H1 (cell line): ENCODE data around the gene MFNG. TPM values are rescaled to one million over a fixed set of nuclear protein-coding genes. Genes with fewer than 3 reads are reported as not detected.

Experiments
- CTCF ChIA-PET: fragments of 300-600 bp; sonication (Branson Sonifier 250); formaldehyde crosslinking; loops from one replicate; lab custom pipeline; 2021; ENCODE audit not compliant: partially characterized antibody; lab: Charles Lee
- POLR2A ChIA-PET: fragments of 300-600 bp; sonication (Branson Sonifier 250); formaldehyde crosslinking; loops from one replicate; lab custom pipeline; 2021; ENCODE audit warnings: inconsistent platforms; ENCODE audit not compliant: partially characterized antibody; lab: Charles Lee
- DNase-seq, 2 experiments: peaks; one replicate each; pipeline versions ENCODE4 v3.0.0 to v3.0.0-alpha.2; 2010 to 2022; ENCODE audit warnings: low spot score in 2 of 2, low read depth in 1 of 2, mixed read lengths in 1 of 2
- FAIRE-seq: peaks from 2 replicates; lab custom pipeline; 2011; peaks lifted over from hg19 to GRCh38; lab: Jason Lieb, UNC
- H2AFZ ChIP-seq: 2 replicates; pipeline ENCODE4 v1.8.1; 2012; ENCODE audit warnings: low read length, inconsistent platforms
- H2AK5ac ChIP-seq: 2 replicates; pipeline ENCODE4 v1.6.1; 2013; ENCODE audit warnings: low read depth, low read length
- H2BK120ac ChIP-seq: replicated peaks from 2 replicates; pipeline ENCODE3; 2013; ENCODE audit warnings: low read depth, low read length, inconsistent platforms
- H2BK12ac ChIP-seq: 2 replicates; pipeline ENCODE4 v1.6.1; 2013; ENCODE audit warnings: low read depth, low read length
- H2BK15ac ChIP-seq: 2 replicates; pipeline ENCODE4 v1.6.1; 2013; ENCODE audit warnings: low read length
- H2BK20ac ChIP-seq: 2 replicates; pipeline ENCODE4 v1.6.1; 2013; ENCODE audit warnings: low read length
- H2BK5ac ChIP-seq: 2 replicates; pipeline ENCODE4 v1.6.1; 2013; ENCODE audit warnings: low read depth, low read length
- H3K14ac ChIP-seq: 2 replicates; pipeline ENCODE4 v1.6.1; 2013; ENCODE audit warnings: inconsistent platforms; ENCODE audit not compliant: insufficient read length
- H3K18ac ChIP-seq: 2 replicates; pipeline ENCODE4 v1.6.1; 2013; ENCODE audit warnings: low read length; ENCODE audit errors: extremely low read depth
- H3K23ac ChIP-seq: 2 replicates; pipeline ENCODE4 v1.6.1; 2013; ENCODE audit warnings: inconsistent platforms; ENCODE audit not compliant: insufficient read length
- H3K23me2 ChIP-seq: 2 replicates; pipeline ENCODE4 v1.6.1; 2013; ENCODE audit warnings: low read depth, low read length
- H3K27ac ChIP-seq: 2 replicates; pipeline ENCODE4 v1.6.1; 2011; ENCODE audit warnings: low read depth, low read length, inconsistent platforms
- H3K27me3 ChIP-seq, 4 experiments: replicated peaks in 1 of 4; 1 replicate in 1 of 4; 2 replicates in 3 of 4; pipeline versions ENCODE4 v1.6.1 to v1.8.1; 2011 to 2013; ENCODE audit warnings: low read length in 3 of 4, mild to moderate bottlenecking in 3 of 4, inconsistent platforms in 2 of 4, mixed read lengths in 2 of 4, moderate library complexity in 1 of 4; ENCODE audit not compliant: control insufficient read depth in 3 of 4, insufficient read depth in 3 of 4; ENCODE audit errors: extremely low read depth in 1 of 4
- H3K36me3 ChIP-seq, 4 experiments: 2 replicates each; pipeline versions ENCODE4 v1.6.1 to v1.8.1; 2011 to 2013; ENCODE audit warnings: mild to moderate bottlenecking in 4 of 4, low read length in 3 of 4, moderate library complexity in 2 of 4, control low read depth in 1 of 4, inconsistent platforms in 1 of 4; ENCODE audit not compliant: insufficient read depth in 4 of 4, control insufficient read depth in 2 of 4
- H3K4ac ChIP-seq: replicated peaks from 2 replicates; pipeline ENCODE3; 2013; ENCODE audit warnings: low read length, low read depth, mixed read lengths, inconsistent platforms; ENCODE audit not compliant: insufficient read length
- H3K4me1 ChIP-seq, 4 experiments: replicated peaks in 1 of 4; 1 replicate in 1 of 4; 2 replicates in 3 of 4; pipeline versions ENCODE4 v1.6.1 to v1.8.1; 2011 to 2013; ENCODE audit warnings: low read length in 3 of 4, inconsistent platforms in 2 of 4, mixed read lengths in 1 of 4; ENCODE audit not compliant: insufficient read depth in 4 of 4, control insufficient read depth in 3 of 4
- H3K4me2 ChIP-seq, 2 experiments: 2 replicates each; pipeline versions ENCODE4 v1.6.1 to v1.8.1; 2011 to 2013; ENCODE audit warnings: low read depth in 2 of 2, low read length in 2 of 2, control low read depth in 1 of 2, inconsistent platforms in 1 of 2, mild to moderate bottlenecking in 1 of 2; ENCODE audit not compliant: insufficient read depth in 1 of 2
- H3K4me3 ChIP-seq, 4 experiments: fragments of 200-600, 300-600 bp in 1 of 4; sonication (generic), shearing (Covaris generic), sonication (Bioruptor Twin) in 1 of 4; 2 replicates each; pipeline versions ENCODE4 v1.5.1 to v1.8.1; 2011 to 2016; ENCODE audit warnings: low read length in 4 of 4, low read depth in 3 of 4, control low read depth in 2 of 4, inconsistent platforms in 2 of 4, mild to moderate bottlenecking in 2 of 4, mixed read lengths in 1 of 4, moderate library complexity in 1 of 4; ENCODE audit not compliant: insufficient read depth in 2 of 4; ENCODE audit errors: extremely low read depth in 1 of 4
- H3K56ac ChIP-seq: replicated peaks from 2 replicates; pipeline ENCODE3; 2013; ENCODE audit warnings: low read depth, mild to moderate bottlenecking, mixed read lengths, low read length, inconsistent platforms; ENCODE audit not compliant: insufficient read length
- H3K79me1 ChIP-seq: 2 replicates; pipeline ENCODE4 v1.6.1; 2013; ENCODE audit warnings: low read depth, low read length, control low read depth
- H3K79me2 ChIP-seq, 2 experiments: 2 replicates each; pipeline versions ENCODE4 v1.6.1 to v1.8.1; 2012 to 2013; ENCODE audit warnings: low read length in 2 of 2, mild to moderate bottlenecking in 2 of 2, inconsistent platforms in 1 of 2; ENCODE audit not compliant: insufficient read depth in 2 of 2, control insufficient read depth in 1 of 2
- H3K9ac ChIP-seq, 4 experiments: replicated peaks in 1 of 4; 1 replicate in 1 of 4; 2 replicates in 3 of 4; pipeline versions ENCODE4 v1.6.1 to v1.8.1; 2011 to 2013; ENCODE audit warnings: low read depth in 3 of 4, low read length in 3 of 4, control low read depth in 2 of 4, mild to moderate bottlenecking in 2 of 4, moderate library complexity in 2 of 4, inconsistent platforms in 1 of 4; ENCODE audit errors: extremely low read depth in 1 of 4
- H3K9me3 ChIP-seq, 2 experiments: 2 replicates each; pipeline versions ENCODE4 v1.6.1 to v1.8.1; 2012 to 2013; ENCODE audit warnings: mild to moderate bottlenecking in 2 of 2, moderate library complexity in 2 of 2, control low read depth in 1 of 2, inconsistent platforms in 1 of 2, low read depth in 1 of 2, low read length in 1 of 2, mixed read lengths in 1 of 2; ENCODE audit not compliant: insufficient read depth in 2 of 2
- H4K20me1 ChIP-seq, 2 experiments: replicated peaks in 1 of 2; 2 replicates each; pipeline versions ENCODE3 to v1.8.1; 2011 to 2013; ENCODE audit warnings: inconsistent platforms in 2 of 2, low read length in 2 of 2, mild to moderate bottlenecking in 1 of 2; ENCODE audit not compliant: insufficient read depth in 2 of 2, control insufficient read depth in 1 of 2
- H4K5ac ChIP-seq: 2 replicates; pipeline ENCODE4 v1.6.1; 2013; ENCODE audit warnings: low read length, low read depth, mixed read lengths, inconsistent platforms; ENCODE audit not compliant: insufficient read length
- H4K8ac ChIP-seq: 2 replicates; pipeline ENCODE4 v1.8.0; 2013; ENCODE audit warnings: mild to moderate bottlenecking, moderate library complexity, low read length, inconsistent platforms; ENCODE audit not compliant: insufficient read depth; ENCODE audit errors: extremely low read depth
- H4K91ac ChIP-seq: replicated peaks from 2 replicates; pipeline ENCODE3; 2013; ENCODE audit warnings: low read length, mixed read lengths, inconsistent platforms; ENCODE audit not compliant: insufficient read length
- FOSL1 ChIP-seq: IDR thresholded peaks from 2 replicates; pipeline ENCODE4 v1.6.1; 2011; ENCODE audit warnings: mild to moderate bottlenecking, low read depth, low read length, moderate library complexity; ENCODE audit not compliant: insufficient read depth
- YY1 ChIP-seq: IDR thresholded peaks from 2 replicates; pipeline ENCODE4 v1.6.1; 2011; ENCODE audit warnings: low read depth, mild to moderate bottlenecking, low read length
- WGBS, 2 experiments: shearing (Covaris generic) in 1 of 2; methylation state at CpG; one replicate each; pipeline versions ENCODE4 v1.1.6 to v1.1.7; 2013 to 2015; ENCODE audit warnings: low lambda C conversion rate in 2 of 2, mixed read lengths in 2 of 2, inconsistent platforms in 1 of 2, low coverage in 1 of 2, missing lambda C conversion rate in 1 of 2; ENCODE audit not compliant: insufficient replicate concordance in 2 of 2, insufficient coverage in 1 of 2, insufficient read length in 1 of 2; ENCODE audit errors: extremely low coverage in 1 of 2, missing lambda C conversion rate in 1 of 2; 5-methylcytosine and 5-hydroxymethylcytosine counted together
- polyA plus RNA-seq, 7 experiments: library from polyadenylated mRNA; depleted of rRNA in 3 of 7; stranded (reverse) in 5 of 7; unstranded in 2 of 7; fragments of >200 nt in 5 of 7; fragments of 200-250 nt in 2 of 7; gene quantifications; 1 replicate in 5 of 7; 2 replicates in 1 of 7; 4 replicates in 1 of 7; pipeline versions ENCODE4 v1.2.1 to v1.2.3, GENCODE V29; 2011 to 2013; ENCODE audit warnings: missing spikeins in 2 of 7, mixed read lengths in 2 of 7
- total RNA-seq: library from RNA; stranded (reverse); fragmentation: NEBNext Ultra II Directional; extraction: Animal tissue kit (Norgen Biotek cat#: 25700); gene quantifications from 2 replicates; pipeline ENCODE4 v1.2.1, GENCODE V29; 2021

MFNG gene
- total and polyA plus RNA-seq, 2 of the 8 experiments (the other 6 are each of a cell fraction or from before 2014, with no cell fraction given): 1.7 to 5.5 TPM

DNA sequence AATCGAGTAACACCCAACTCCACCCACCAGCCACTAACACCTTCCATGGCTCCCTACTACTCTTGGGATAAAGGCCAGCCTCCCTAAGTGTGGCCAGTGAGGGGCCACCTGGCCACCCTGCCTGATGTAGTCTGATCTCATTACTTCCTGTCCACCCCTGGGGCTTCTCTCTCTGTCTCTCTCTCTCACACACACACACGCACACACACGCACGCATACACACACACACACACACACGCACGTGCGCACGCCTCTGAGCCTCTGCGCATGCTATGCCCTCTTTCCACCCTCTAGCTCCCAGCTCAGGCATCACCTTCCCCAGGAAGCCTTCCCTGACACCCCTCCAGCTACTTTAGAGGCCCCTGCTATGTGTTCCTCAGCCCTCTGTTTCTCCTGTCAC is 3.9 kb downstream of the MFNG start:
- Histone ChIP-seq H2BK12ac (no peak overlapping the region), H3K23ac (no peak overlapping the region), H4K5ac (no peak overlapping the region), H2BK120ac (no peak overlapping the region), H3K4me3 (no peak overlapping the region), H3K27ac (no peak overlapping the region), H2AK5ac (no peak overlapping the region), H4K20me1 (peaks cover 0 to 1% of the 10 kb centered on the region in 2 experiments), H3K9me3 (no peaks in the 10 kb centered on the region), H3K27me3 (peaks cover 0 to 4% (median 0%) of the 10 kb centered on the region in 4 experiments; a peak in 1 of 7 replicates), H3K18ac (no peak overlapping the region), H3K23me2 (peaks cover 2% of the 10 kb centered on the region; the same call in 1 of the 2 replicates), H3K79me1 (no peaks in the 10 kb centered on the region), H2BK5ac (no peak overlapping the region), H3K36me3 (no peaks in the 10 kb centered on the region), H4K8ac (no peak overlapping the region), H2AFZ (no peak overlapping the region), H4K91ac (no peak overlapping the region), H3K79me2 (no peaks in the 10 kb centered on the region), H3K9ac (no peak overlapping the region), H3K4me1 (peaks cover 0 to 21% (median 12%) of the 10 kb centered on the region in 4 experiments; a peak in 6 of 7 replicates), H3K4ac (no peak overlapping the region), H2BK15ac (no peak overlapping the region), H3K4me2 (no peak overlapping the region), H3K14ac (no peak overlapping the region), H2BK20ac (no peak overlapping the region), H3K56ac (no peak overlapping the region)
- WGBS, 2 experiments: 95% methylated on average over 9 of the region's 9 CpGs; no CpG with 5 or more reads in 1 of the 2 experiments
- ChIA-PET POLR2A (no interaction called here), CTCF (interaction anchor here (0.6 to 21.5 kb wide), 6 partner anchors 7 to 275 kb away, joined by 3 to 312 read pairs (median 27); partner anchors contain the start of gene MFNG)
- TF ChIP-seq FOSL1 (no peak), YY1 (no peak)
- no peak for DNase-seq
- no peak for FAIRE-seq
